ENCODE results near the gene SMURF2.

DNA sequence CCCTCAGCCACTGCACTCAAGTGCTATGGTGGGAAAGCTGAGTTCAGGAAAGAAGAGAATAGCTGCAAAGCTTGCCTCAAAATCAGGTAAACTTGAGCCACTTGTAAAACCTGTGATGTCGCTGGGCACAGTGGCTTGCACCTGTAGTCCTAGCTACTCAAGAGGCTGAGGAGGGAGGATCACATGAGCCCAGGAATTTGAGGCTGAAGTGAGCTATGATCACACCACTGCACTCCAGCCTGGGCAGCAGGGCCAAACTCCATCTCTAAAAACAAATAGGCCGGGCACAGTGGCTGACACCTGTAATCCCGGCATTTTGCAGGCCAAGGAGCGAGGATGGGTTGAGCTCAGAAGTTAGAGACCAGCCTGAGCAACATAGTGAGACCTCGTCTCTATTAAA, 26.4 kb upstream of the SMURF2 start:
- TF ChIP-seq TEAD4 (CRISPR knock-in tag; IDR thresholded peaks at IDR 0.05) (no peak), SOX15 (CRISPR knock-in tag; IDR thresholded peaks at IDR 0.05) (no peak), TEAD1 (CRISPR knock-in tag; IDR thresholded peaks at IDR 0.05) (no peak), NR1H2 (CRISPR knock-in tag; IDR thresholded peaks at IDR 0.05) (no peak)
- TF ChIP-seq, protein P1, sequence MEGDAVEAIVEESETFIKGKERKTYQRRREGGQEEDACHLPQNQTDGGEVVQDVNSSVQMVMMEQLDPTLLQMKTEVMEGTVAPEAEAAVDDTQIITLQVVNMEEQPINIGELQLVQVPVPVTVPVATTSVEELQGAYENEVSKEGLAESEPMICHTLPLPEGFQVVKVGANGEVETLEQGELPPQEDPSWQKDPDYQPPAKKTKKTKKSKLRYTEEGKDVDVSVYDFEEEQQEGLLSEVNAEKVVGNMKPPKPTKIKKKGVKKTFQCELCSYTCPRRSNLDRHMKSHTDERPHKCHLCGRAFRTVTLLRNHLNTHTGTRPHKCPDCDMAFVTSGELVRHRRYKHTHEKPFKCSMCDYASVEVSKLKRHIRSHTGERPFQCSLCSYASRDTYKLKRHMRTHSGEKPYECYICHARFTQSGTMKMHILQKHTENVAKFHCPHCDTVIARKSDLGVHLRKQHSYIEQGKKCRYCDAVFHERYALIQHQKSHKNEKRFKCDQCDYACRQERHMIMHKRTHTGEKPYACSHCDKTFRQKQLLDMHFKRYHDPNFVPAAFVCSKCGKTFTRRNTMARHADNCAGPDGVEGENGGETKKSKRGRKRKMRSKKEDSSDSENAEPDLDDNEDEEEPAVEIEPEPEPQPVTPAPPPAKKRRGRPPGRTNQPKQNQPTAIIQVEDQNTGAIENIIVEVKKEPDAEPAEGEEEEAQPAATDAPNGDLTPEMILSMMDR (IDR thresholded peaks at IDR 0.05) = no peak
- TF ChIP-seq, protein P2, sequence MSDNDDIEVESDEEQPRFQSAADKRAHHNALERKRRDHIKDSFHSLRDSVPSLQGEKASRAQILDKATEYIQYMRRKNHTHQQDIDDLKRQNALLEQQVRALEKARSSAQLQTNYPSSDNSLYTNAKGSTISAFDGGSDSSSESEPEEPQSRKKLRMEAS (CRISPR knock-in tag; IDR thresholded peaks at IDR 0.05) = no peak

Data from WTC11 (cell line).